CD14-positive monocyte (primary cell): ENCODE data around the gene F7. TPM values are rescaled to one million over a fixed set of nuclear protein-coding genes. Genes with fewer than 3 reads are reported as not detected.

Experiments used
- DNase-seq, 3 donors: peaks; one replicate each; pipeline ENCODE4 v3.0.0-alpha.2; 2011 to 2022
- H2AFZ ChIP-seq: 2 replicates; pipeline ENCODE4 v1.6.0; 2012; ENCODE audit warnings: mild to moderate bottlenecking, low read depth, low read length, inconsistent platforms; ENCODE audit not compliant: insufficient read depth, poor library complexity, severe bottlenecking
- H3K27ac ChIP-seq, 2 donors: 1 replicate in 1 of 2; 2 replicates in 1 of 2; pipeline ENCODE4 v1.5.1; 2012 to 2013; ENCODE audit warnings: low read length in 2 of 2, control low read depth in 1 of 2, inconsistent platforms in 1 of 2, low read depth in 1 of 2, mild to moderate bottlenecking in 1 of 2
- H3K27me3 ChIP-seq, 2 donors: one replicate each; pipeline versions ENCODE4 v1.6.0 to v1.6.1; 2011 to 2013; ENCODE audit warnings: low read length in 2 of 2; ENCODE audit not compliant: control insufficient read depth in 2 of 2, insufficient read depth in 2 of 2
- H3K36me3 ChIP-seq, 2 donors: replicated peaks in 1 of 2; 1 replicate in 1 of 2; 2 replicates in 1 of 2; pipeline versions ENCODE4 v1.5.1 to v1.6.1; 2012 to 2013; ENCODE audit warnings: low read length in 2 of 2, control low read depth in 1 of 2, inconsistent platforms in 1 of 2, mild to moderate bottlenecking in 1 of 2; ENCODE audit not compliant: insufficient read depth in 2 of 2, control insufficient read depth in 1 of 2
- H3K4me1 ChIP-seq, 2 donors: 1 replicate in 1 of 2; 2 replicates in 1 of 2; pipeline versions ENCODE4 v1.5.1 to v1.6.1; 2012 to 2013; ENCODE audit warnings: low read length in 2 of 2, control low read depth in 1 of 2, inconsistent platforms in 1 of 2, mild to moderate bottlenecking in 1 of 2, moderate library complexity in 1 of 2; ENCODE audit not compliant: insufficient read depth in 2 of 2, control insufficient read depth in 1 of 2
- H3K4me2 ChIP-seq: replicated peaks from 2 replicates; pipeline ENCODE3; 2012; ENCODE audit warnings: low read length, moderate library complexity, mild to moderate bottlenecking; ENCODE audit not compliant: poor library complexity, severe bottlenecking; ENCODE audit errors: extremely low read depth
- H3K4me3 ChIP-seq, 3 experiments: fragments of 200-600 bp in 1 of 3; sonication (generic) in 1 of 3; replicated peaks in 1 of 3; 1 replicate in 2 of 3; 2 replicates in 1 of 3; pipeline ENCODE4 v1.5.1; 2011 to 2013; ENCODE audit warnings: low read length in 3 of 3, mild to moderate bottlenecking in 3 of 3, control low read depth in 2 of 3, low read depth in 2 of 3, inconsistent platforms in 1 of 3, moderate library complexity in 1 of 3
- H3K79me2 ChIP-seq: 2 replicates; pipeline ENCODE4 v1.6.0; 2012; ENCODE audit warnings: mild to moderate bottlenecking, control low read depth, inconsistent platforms, low read length, moderate library complexity; ENCODE audit not compliant: insufficient read depth
- H3K9ac ChIP-seq: 2 replicates; pipeline ENCODE4 v1.6.0; 2017; ENCODE audit warnings: low read length, mild to moderate bottlenecking; ENCODE audit not compliant: insufficient read depth, poor library complexity, severe bottlenecking
- H3K9me3 ChIP-seq, 2 donors: replicated peaks in 1 of 2; 1 replicate in 1 of 2; 2 replicates in 1 of 2; pipeline versions ENCODE4 v1.5.1 to v1.6.1; 2012 to 2013; ENCODE audit warnings: low read length in 2 of 2, control low read depth in 1 of 2; ENCODE audit not compliant: control insufficient read depth in 1 of 2, insufficient read depth in 1 of 2
- H4K20me1 ChIP-seq: 2 replicates; pipeline ENCODE4 v1.6.0; 2012; ENCODE audit warnings: mild to moderate bottlenecking, low read length, control low read depth, moderate library complexity; ENCODE audit not compliant: insufficient read depth
- H3K27ac Mint-ChIP-seq, 7 donors: one replicate each; pipeline ENCODE4 v1.8.0; 2020; ENCODE audit warnings: mild to moderate bottlenecking in 7 of 7, mixed read lengths in 7 of 7, moderate library complexity in 6 of 7, inconsistent platforms in 2 of 7
- H3K27me3 Mint-ChIP-seq, 3 donors: one replicate each; pipeline ENCODE4 v1.8.0; 2021 to 2022; ENCODE audit warnings: low read depth in 3 of 3, mild to moderate bottlenecking in 3 of 3, mixed read lengths in 3 of 3, moderate library complexity in 3 of 3, inconsistent platforms in 1 of 3
- H3K36me3 Mint-ChIP-seq, 2 donors: one replicate each; pipeline ENCODE4 v1.8.0; 2020; ENCODE audit warnings: mixed read lengths in 2 of 2, inconsistent platforms in 1 of 2, mild to moderate bottlenecking in 1 of 2
- H3K4me1 Mint-ChIP-seq: one replicate; pipeline ENCODE4 v1.8.0; 2020; ENCODE audit warnings: mild to moderate bottlenecking, mixed read lengths
- H3K4me3 Mint-ChIP-seq, 2 donors: one replicate each; pipeline ENCODE4 v1.8.0; 2020; ENCODE audit warnings: mild to moderate bottlenecking in 2 of 2, mixed read lengths in 2 of 2, moderate library complexity in 1 of 2
- H3K9me3 Mint-ChIP-seq, 7 donors: one replicate each; pipeline ENCODE4 v1.8.0; 2020 to 2022; ENCODE audit warnings: mixed read lengths in 7 of 7, mild to moderate bottlenecking in 6 of 7, moderate library complexity in 6 of 7, inconsistent platforms in 2 of 7
- CTCF ChIP-seq: fragments of 200-600 bp; IDR thresholded peaks from one replicate; pipeline ENCODE4 v1.8.0; 2022; ENCODE audit warnings: antibody characterized with exemption, mild to moderate bottlenecking
- WGBS: methylation state at CpG from one replicate; pipeline ENCODE4 v1.1.5; 2013; ENCODE audit warnings: missing lambda C conversion rate; ENCODE audit not compliant: insufficient coverage; 5-methylcytosine and 5-hydroxymethylcytosine counted together
- intact Hi-C, 2 donors: fragments of 100-400 bp; cut with micrococcal nuclease; formaldehyde crosslinking; loops; one replicate each; pipeline versions ENCODE4 v1.15.0 to v1.15.1; 2023
- polyA plus RNA-seq, 3 donors: library from polyadenylated mRNA; depleted of rRNA in 1 of 3; unstranded in 2 of 3; stranded (reverse) in 1 of 3; fragments of 300-500 nt in 2 of 3; fragments of >200 nt in 1 of 3; fragmentation: Illumina TruSeq in 2 of 3; gene quantifications; 1 replicate in 2 of 3; 2 replicates in 1 of 3; pipeline ENCODE4 v1.2.3, GENCODE V29; 2012 to 2021

The F7 gene
- polyA plus RNA-seq, 3 donors: not detected

DNA sequence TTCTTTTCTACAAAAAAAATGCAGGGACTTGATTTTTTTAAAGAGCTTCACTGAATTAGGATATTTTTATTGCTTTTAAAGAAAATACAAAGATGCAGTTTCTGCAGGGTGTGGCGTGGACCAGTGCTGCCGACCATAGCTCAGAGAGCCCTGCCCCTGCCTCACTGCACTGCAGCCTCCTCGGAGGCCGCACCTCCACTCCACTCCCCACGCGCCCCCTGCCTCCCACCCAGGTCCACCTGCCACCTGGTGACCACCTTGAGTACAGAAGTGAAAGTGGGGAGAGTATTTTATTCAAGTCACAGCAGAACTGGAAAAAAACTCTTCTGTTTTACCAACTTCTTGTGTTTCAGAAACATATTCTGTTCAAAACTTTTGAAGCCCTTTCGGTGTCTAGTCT, 7.9 kb upstream of the F7 start:
- Mint-ChIP-seq H3K27ac (no peak overlapping the region), H3K27me3 (peaks cover 0 to 2% (median 2%) of the 10 kb centered on the region in 3 donors)
- WGBS: no CpG with 5 or more reads among the region's 7 CpGs

GRCh38 chr13:113098162-113098732, 7.3 kb upstream of the F7 start:
- Mint-ChIP-seq H3K36me3 (no peaks in the 10 kb centered on the region), H3K27ac (no peak overlapping the region), H3K4me1 (no peaks in the 10 kb centered on the region), H3K4me3 (no peak overlapping the region), H3K9me3 (no peaks in the 10 kb centered on the region), H3K27me3 (peaks cover 2% of the 10 kb centered on the region in 3 donors)
- Histone ChIP-seq H3K27me3 (no peaks in the 10 kb centered on the region), H4K20me1 (no peaks in the 10 kb centered on the region), H3K79me2 (no peaks in the 10 kb centered on the region), H3K4me3 (no peak overlapping the region), H2AFZ (no peak overlapping the region), H3K4me1 (no peaks in the 10 kb centered on the region), H3K4me2 (no peak overlapping the region), H3K27ac (no peak overlapping the region), H3K36me3 (no peaks in the 10 kb centered on the region), H3K9ac (no peak overlapping the region), H3K9me3 (no peaks in the 10 kb centered on the region)
- TF ChIP-seq CTCF: no peak
- intact Hi-C loops: no loop called here
- 94% methylated on average over 20 of the region's 30 CpGs for WGBS
- DNase-seq: no peak

More for the DNA sequence above, 7.9 kb upstream of the F7 start:
- DNase-seq: no peak
- Mint-ChIP-seq H3K9me3 (no peaks in the 10 kb centered on the region), H3K4me3 (no peak overlapping the region), H3K4me1 (no peaks in the 10 kb centered on the region), H3K36me3 (no peaks in the 10 kb centered on the region)
- Histone ChIP-seq H3K27ac (no peak overlapping the region), H3K36me3 (no peaks in the 10 kb centered on the region), H3K27me3 (no peaks in the 10 kb centered on the region), H3K9me3 (no peaks in the 10 kb centered on the region), H4K20me1 (no peaks in the 10 kb centered on the region), H3K4me2 (no peak overlapping the region), H2AFZ (no peak overlapping the region), H3K4me1 (no peaks in the 10 kb centered on the region), H3K79me2 (no peaks in the 10 kb centered on the region), H3K4me3 (no peak overlapping the region), H3K9ac (no peak overlapping the region)
- no peak for TF ChIP-seq CTCF
- intact Hi-C loops: no loop called here
